ENCODE data around the gene LGALS16.
"Not testable (repeated sequence)": the region's sequence is repeated elsewhere in the genome, so short reads cannot be mapped to it uniquely, and the experiment has no call there.

LGALS16 gene

DNA sequence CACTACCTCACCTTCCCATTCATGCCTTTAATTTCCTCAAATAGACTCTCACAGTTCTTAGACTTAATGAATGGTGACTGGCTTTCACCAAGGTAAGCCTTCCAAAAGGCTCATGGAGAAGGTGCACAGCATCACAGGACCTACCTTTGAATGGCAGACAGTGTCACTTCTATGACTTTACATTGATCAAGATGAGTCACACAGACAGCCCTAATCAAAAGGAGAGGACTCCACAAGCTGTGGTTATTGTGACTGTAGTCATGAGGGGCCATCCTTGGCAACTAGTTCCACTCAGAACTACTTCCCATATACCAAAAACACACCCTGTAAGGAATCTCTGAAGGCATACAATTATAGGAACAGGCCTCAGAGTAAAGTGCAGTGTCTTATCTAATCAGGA lies 5.9 kb downstream of the LGALS16 start:
- no peaks in the 10 kb centered on the region for H3K9me3 ChIP-seq (replicated peaks; ENCODE audit: insufficient read depth, low read length)
- no peaks in the 10 kb centered on the region for H3K4me1 ChIP-seq (ENCODE audit: low read length)
- no peaks in the 10 kb centered on the region for H3K9me2 ChIP-seq (replicated peaks; ENCODE audit: insufficient read depth, low read length)
- no peaks in the 10 kb centered on the region for H3K27me3 ChIP-seq (replicated peaks; ENCODE audit: insufficient read depth, low read length)
- H3K4me3 ChIP-seq (ENCODE audit: low read length): no peak overlapping the region
- H3K36me3 ChIP-seq (replicated peaks; ENCODE audit: insufficient read depth, low read length): no peaks in the 10 kb centered on the region
- DNase-seq: no peak
- H3K9ac ChIP-seq (ENCODE audit: low read length): no peak overlapping the region
- H3K79me2 ChIP-seq (ENCODE audit: low read length): no peaks in the 10 kb centered on the region
- no peaks in the 10 kb centered on the region for H4K20me1 ChIP-seq (ENCODE audit: insufficient read depth, low read length)
- H3F3A ChIP-seq (ENCODE audit: insufficient read depth, low read length): no peaks in the 10 kb centered on the region
- no peak overlapping the region for H2AFZ ChIP-seq (ENCODE audit: low read length)
- H3K27ac ChIP-seq (ENCODE audit: low read length): no peak overlapping the region
- no peak overlapping the region for H3K4me2 ChIP-seq (ENCODE audit: low read depth, low read length)
- TF ChIP-seq EZH2 (optimal IDR thresholded peaks at IDR 0.05; ENCODE audit: low read depth, low read length) (no peak), EZH2phosphoT487 (IDR thresholded peaks at IDR 0.05; ENCODE audit: low read length) (no peak)
- TF ChIP-seq, protein P1, sequence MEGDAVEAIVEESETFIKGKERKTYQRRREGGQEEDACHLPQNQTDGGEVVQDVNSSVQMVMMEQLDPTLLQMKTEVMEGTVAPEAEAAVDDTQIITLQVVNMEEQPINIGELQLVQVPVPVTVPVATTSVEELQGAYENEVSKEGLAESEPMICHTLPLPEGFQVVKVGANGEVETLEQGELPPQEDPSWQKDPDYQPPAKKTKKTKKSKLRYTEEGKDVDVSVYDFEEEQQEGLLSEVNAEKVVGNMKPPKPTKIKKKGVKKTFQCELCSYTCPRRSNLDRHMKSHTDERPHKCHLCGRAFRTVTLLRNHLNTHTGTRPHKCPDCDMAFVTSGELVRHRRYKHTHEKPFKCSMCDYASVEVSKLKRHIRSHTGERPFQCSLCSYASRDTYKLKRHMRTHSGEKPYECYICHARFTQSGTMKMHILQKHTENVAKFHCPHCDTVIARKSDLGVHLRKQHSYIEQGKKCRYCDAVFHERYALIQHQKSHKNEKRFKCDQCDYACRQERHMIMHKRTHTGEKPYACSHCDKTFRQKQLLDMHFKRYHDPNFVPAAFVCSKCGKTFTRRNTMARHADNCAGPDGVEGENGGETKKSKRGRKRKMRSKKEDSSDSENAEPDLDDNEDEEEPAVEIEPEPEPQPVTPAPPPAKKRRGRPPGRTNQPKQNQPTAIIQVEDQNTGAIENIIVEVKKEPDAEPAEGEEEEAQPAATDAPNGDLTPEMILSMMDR (IDR thresholded peaks at IDR 0.05; ENCODE audit: low read length): no peak

DNA sequence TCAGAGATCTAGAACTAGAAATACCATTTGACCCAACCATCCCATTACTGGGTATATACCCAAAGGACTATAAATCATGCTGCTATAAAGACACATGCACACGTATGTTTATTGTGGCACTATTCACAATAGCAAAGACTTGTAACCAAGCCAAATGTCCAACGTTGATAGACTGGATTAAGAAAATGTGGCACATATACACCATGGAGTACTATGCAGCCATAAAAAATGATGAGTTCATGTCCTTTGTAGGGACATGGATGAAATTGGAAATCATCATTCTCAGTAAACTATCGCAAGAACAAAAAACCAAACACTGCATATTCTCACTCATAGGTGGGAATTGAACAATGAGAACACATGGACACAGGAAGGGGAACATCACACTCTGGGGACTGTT lies 14.1 kb downstream of the LGALS16 start:
- not testable (repeated sequence) for H3K4me1 ChIP-seq (ENCODE audit: low read length); H3F3A ChIP-seq (ENCODE audit: insufficient read depth, low read length); H3K9me3 ChIP-seq (replicated peaks; ENCODE audit: insufficient read depth, low read length); H3K36me3 ChIP-seq (replicated peaks; ENCODE audit: insufficient read depth, low read length); DNase-seq; H3K9me2 ChIP-seq (replicated peaks; ENCODE audit: insufficient read depth, low read length); H3K79me2 ChIP-seq (ENCODE audit: low read length); H2AFZ ChIP-seq (ENCODE audit: low read length); H4K20me1 ChIP-seq (ENCODE audit: insufficient read depth, low read length); H3K9ac ChIP-seq (ENCODE audit: low read length); H3K4me2 ChIP-seq (ENCODE audit: low read depth, low read length); H3K27me3 ChIP-seq (replicated peaks; ENCODE audit: insufficient read depth, low read length); H3K27ac ChIP-seq (ENCODE audit: low read length); H3K4me3 ChIP-seq (ENCODE audit: low read length)

DNA sequence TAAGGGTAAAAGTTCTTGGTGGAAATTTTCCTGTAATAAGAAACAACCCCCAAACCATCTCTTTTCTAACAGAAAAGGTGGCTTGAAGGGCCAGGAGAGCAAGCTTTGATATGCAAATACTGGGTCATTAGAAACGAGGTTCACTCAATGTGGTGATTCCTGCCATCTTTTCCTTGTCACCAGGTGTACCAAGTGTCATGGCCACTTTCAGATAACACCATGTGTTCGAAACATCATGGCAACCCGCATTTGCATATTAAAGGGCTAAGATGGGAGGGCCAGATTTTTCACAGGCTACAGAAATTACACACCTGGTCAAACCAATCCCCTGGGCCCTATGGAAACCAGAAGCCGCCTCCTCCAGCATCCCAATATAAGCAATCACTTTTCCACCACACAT lies 15.3 kb downstream of the LGALS16 start:
- no peak for DNase-seq
- Histone ChIP-seq H3K27me3 (replicated peaks; ENCODE audit: insufficient read depth, low read length) (no peaks in the 10 kb centered on the region), H3K36me3 (replicated peaks; ENCODE audit: insufficient read depth, low read length) (no peaks in the 10 kb centered on the region), H3K9me2 (replicated peaks; ENCODE audit: insufficient read depth, low read length) (no peaks in the 10 kb centered on the region), H3K9me3 (replicated peaks; ENCODE audit: insufficient read depth, low read length) (no peaks in the 10 kb centered on the region), H3K79me2 (ENCODE audit: low read length) (no peaks in the 10 kb centered on the region), H3K4me1 (ENCODE audit: low read length) (peaks cover 6% of the 10 kb centered on the region; the same call in 1 of the 2 replicates), H3K9ac (ENCODE audit: low read length) (no peak overlapping the region), H3K27ac (ENCODE audit: low read length) (no peak overlapping the region), H2AFZ (ENCODE audit: low read length) (no peak overlapping the region), H3F3A (ENCODE audit: insufficient read depth, low read length) (no peaks in the 10 kb centered on the region), H3K4me3 (ENCODE audit: low read length) (no peak overlapping the region), H4K20me1 (ENCODE audit: insufficient read depth, low read length) (no peaks in the 10 kb centered on the region), H3K4me2 (ENCODE audit: low read depth, low read length) (no peak overlapping the region)
- TF ChIP-seq EZH2phosphoT487 (IDR thresholded peaks at IDR 0.05; ENCODE audit: low read length): no peak
- TF ChIP-seq, protein P1 (IDR thresholded peaks at IDR 0.05; ENCODE audit: low read length): no peak
- no peak for TF ChIP-seq EZH2 (optimal IDR thresholded peaks at IDR 0.05; ENCODE audit: low read depth, low read length)

DNA sequence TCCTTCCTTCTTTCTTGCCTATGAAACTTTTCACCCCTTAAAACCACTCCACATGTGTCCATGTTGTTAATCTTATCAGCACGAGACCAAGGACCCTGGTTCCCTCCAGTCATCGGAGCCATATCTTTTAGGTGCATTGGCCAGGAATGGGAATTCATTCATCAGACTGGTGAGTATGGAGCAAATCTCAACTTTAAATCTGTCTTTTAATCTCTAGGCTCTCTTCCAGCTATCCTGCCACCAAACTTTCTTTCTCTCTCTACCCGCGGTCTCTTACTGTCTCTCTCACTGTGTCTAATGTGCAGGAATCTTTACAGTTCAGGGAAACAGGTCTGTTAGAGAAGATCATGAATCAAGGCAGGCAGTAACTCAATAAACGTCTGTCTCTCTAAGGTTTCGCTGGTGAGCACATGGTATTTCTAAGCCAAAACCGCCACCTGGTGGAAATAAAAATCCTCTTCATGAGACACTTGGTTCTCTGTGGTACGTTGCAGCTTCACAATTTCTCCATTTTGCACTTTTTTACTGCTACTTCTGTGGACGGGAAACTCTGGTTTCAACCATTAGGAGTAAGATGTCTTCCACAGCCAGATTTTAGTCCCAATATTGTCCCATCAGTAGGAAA lies 16.1 kb downstream of the LGALS16 start:
- Histone ChIP-seq H3K27ac (ENCODE audit: low read length) (no peak overlapping the region), H3K9me3 (replicated peaks; ENCODE audit: insufficient read depth, low read length) (no peaks in the 10 kb centered on the region), H3K4me3 (ENCODE audit: low read length) (no peak overlapping the region), H3K9ac (ENCODE audit: low read length) (no peak overlapping the region), H3K4me1 (ENCODE audit: low read length) (peaks cover 6% of the 10 kb centered on the region), H2AFZ (ENCODE audit: low read length) (no peak overlapping the region), H3K9me2 (replicated peaks; ENCODE audit: insufficient read depth, low read length) (no peaks in the 10 kb centered on the region), H3F3A (ENCODE audit: insufficient read depth, low read length) (no peaks in the 10 kb centered on the region), H3K79me2 (ENCODE audit: low read length) (no peaks in the 10 kb centered on the region), H4K20me1 (ENCODE audit: insufficient read depth, low read length) (no peaks in the 10 kb centered on the region), H3K27me3 (replicated peaks; ENCODE audit: insufficient read depth, low read length) (no peaks in the 10 kb centered on the region), H3K4me2 (ENCODE audit: low read depth, low read length) (peak overlapping the region; percentile 8; the same call in 1 of the 2 replicates), H3K36me3 (replicated peaks; ENCODE audit: insufficient read depth, low read length) (no peaks in the 10 kb centered on the region)
- TF ChIP-seq, protein P1 (IDR thresholded peaks at IDR 0.05; ENCODE audit: low read length): peak; percentile 71
- TF ChIP-seq EZH2 (optimal IDR thresholded peaks at IDR 0.05; ENCODE audit: low read depth, low read length) (no peak), EZH2phosphoT487 (IDR thresholded peaks at IDR 0.05; ENCODE audit: low read length) (no peak)
- peak; percentile 83 for DNase-seq

Data from MM.1S (cell line).